Endothelial cell (in vitro differentiated cells): ENCODE results near the gene PPM1N. TPM values are rescaled to one million over a fixed set of nuclear protein-coding genes. Genes with fewer than 3 reads are reported as not detected.

Experiments used
- DNase-seq: peaks from one replicate; pipeline ENCODE4 v3.0.0; 2021; ENCODE audit warnings: low spot score
- H3K27ac Mint-ChIP-seq: one replicate; pipeline ENCODE4 v1.8.0; 2021; ENCODE audit warnings: mixed read lengths, inconsistent platforms; ENCODE audit not compliant: unreplicated experiment
- H3K27me3 Mint-ChIP-seq: one replicate; pipeline ENCODE4 v1.8.0; 2021; ENCODE audit warnings: mild to moderate bottlenecking, moderate library complexity, mixed read lengths, inconsistent platforms; ENCODE audit not compliant: unreplicated experiment
- H3K36me3 Mint-ChIP-seq: one replicate; pipeline ENCODE4 v1.8.0; 2021; ENCODE audit warnings: mild to moderate bottlenecking, low read depth, mixed read lengths, inconsistent platforms; ENCODE audit not compliant: unreplicated experiment
- H3K4me1 Mint-ChIP-seq: one replicate; pipeline ENCODE4 v1.8.0; 2021; ENCODE audit warnings: mild to moderate bottlenecking, mixed read lengths, inconsistent platforms; ENCODE audit not compliant: unreplicated experiment
- H3K4me3 Mint-ChIP-seq: one replicate; pipeline ENCODE4 v1.8.0; 2021; ENCODE audit warnings: mild to moderate bottlenecking, mixed read lengths, inconsistent platforms; ENCODE audit not compliant: unreplicated experiment
- H3K9me3 Mint-ChIP-seq: one replicate; pipeline ENCODE4 v1.8.0; 2021; ENCODE audit warnings: mixed read lengths, inconsistent platforms; ENCODE audit not compliant: unreplicated experiment
- total RNA-seq: library from RNA; stranded (reverse); fragmentation: NEBNext Ultra II Directional; extraction: Animal tissue kit (Norgen Biotek cat#: 25700); gene quantifications from one replicate; pipeline ENCODE4 v1.2.1, GENCODE V29; 2021; ENCODE audit not compliant: unreplicated experiment
- TF ChIP-seq, protein P1 (sequence below): fragments of 200-600 bp; sonication (generic); IDR thresholded peaks from one replicate; pipeline ENCODE4 v1.5.0; 2021; ENCODE audit warnings: antibody characterized with exemption; ENCODE audit not compliant: unreplicated experiment

PPM1N gene
- total RNA-seq, 1 donor from 2014 or later = 0.33 TPM

DNA sequence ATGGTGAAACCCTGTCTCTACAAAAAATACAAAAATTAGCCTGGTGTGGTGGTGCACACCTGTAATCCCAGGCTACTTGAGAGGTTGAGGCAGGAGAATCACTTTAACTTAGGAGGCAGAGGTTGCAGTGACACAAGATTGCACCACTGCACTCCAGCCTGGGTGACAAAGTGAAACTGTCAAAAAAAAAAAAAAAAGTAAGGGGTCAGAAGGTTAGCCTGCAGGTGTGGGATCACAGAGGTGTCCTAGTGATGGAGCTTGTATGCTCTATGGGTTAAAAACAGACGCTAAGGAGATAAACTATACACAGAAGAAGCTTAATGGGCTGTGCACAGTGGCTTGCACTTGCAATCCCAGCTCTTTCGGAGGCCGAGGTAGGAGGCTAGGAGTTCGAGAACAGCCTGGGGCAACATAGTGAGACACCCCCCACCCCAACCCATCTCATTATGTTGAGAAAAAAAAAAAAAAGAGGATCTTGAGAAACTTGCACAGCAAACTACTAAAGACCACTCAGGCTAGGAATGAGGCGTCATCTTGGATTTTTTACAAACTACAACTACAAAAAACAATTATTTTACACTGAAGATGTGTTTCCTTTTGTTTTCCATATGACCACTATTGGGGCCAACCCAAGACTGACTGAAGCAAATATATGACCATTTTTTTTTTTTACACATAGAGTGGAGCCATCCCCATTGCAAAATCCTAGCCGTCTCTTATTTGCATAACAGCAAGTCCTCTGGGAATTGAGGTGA is 22.5 kb upstream of the PPM1N start:
- DNase-seq = no peak
- Mint-ChIP-seq H3K27me3 (peaks cover 49% of the 10 kb centered on the region), H3K4me3 (peak overlapping the region; percentile 31), H3K9me3 (no peaks in the 10 kb centered on the region), H3K36me3 (peaks cover 17% of the 10 kb centered on the region), H3K4me1 (peaks cover 36% of the 10 kb centered on the region), H3K27ac (peak overlapping the region; percentile 44)
- TF ChIP-seq, protein P1, sequence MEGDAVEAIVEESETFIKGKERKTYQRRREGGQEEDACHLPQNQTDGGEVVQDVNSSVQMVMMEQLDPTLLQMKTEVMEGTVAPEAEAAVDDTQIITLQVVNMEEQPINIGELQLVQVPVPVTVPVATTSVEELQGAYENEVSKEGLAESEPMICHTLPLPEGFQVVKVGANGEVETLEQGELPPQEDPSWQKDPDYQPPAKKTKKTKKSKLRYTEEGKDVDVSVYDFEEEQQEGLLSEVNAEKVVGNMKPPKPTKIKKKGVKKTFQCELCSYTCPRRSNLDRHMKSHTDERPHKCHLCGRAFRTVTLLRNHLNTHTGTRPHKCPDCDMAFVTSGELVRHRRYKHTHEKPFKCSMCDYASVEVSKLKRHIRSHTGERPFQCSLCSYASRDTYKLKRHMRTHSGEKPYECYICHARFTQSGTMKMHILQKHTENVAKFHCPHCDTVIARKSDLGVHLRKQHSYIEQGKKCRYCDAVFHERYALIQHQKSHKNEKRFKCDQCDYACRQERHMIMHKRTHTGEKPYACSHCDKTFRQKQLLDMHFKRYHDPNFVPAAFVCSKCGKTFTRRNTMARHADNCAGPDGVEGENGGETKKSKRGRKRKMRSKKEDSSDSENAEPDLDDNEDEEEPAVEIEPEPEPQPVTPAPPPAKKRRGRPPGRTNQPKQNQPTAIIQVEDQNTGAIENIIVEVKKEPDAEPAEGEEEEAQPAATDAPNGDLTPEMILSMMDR = no peak

DNA sequence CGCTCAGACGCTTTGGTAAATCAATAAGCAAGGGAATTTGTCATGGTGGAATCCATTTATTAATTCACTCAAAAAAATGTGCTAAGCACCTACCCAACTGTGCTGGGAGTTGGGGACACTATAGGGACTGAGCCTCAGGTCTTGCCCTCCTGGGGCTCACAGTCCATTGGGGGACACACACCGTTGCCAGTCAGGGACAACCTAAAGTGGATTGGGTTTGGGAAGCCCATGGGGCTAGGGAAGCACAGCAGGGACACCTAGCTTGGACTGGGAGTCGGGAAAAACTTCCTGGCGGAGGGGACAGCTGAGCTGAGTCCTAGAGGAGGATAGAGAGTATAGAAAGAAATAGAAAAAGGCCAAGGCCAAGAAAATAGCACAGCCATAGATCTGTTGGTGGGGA is 21.9 kb upstream of the PPM1N start:
- peak overlapping the region; percentile 42 for H3K4me3 Mint-ChIP-seq
- DNase-seq = no peak
- H3K9me3 Mint-ChIP-seq = no peaks in the 10 kb centered on the region
- H3K27ac Mint-ChIP-seq = no peak overlapping the region
- H3K4me1 Mint-ChIP-seq = peaks cover 36% of the 10 kb centered on the region
- TF ChIP-seq, protein P1 = no peak
- H3K36me3 Mint-ChIP-seq = peaks cover 16% of the 10 kb centered on the region
- peaks cover 43% of the 10 kb centered on the region for H3K27me3 Mint-ChIP-seq

DNA sequence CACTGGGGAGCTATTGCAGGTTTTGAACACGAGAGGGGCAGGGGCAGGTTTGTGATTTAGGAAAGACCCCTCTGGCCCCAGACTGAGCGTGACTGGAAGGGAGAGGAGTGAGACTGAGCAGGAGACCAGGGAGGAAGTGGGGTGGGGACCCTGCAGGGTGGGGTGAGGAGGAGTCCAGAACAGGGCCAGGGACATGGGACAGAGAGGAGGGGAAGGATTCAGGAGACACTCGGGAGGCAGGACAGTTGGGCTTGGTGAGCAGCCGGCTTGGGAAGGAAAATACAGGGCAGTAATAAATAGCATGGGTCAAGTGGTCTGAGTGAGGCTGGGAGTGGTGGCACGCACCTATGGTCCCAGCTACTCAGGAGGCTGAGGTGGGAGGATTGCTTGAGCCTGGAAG is 21.1 kb upstream of the PPM1N start:
- H3K4me3 Mint-ChIP-seq = no peak overlapping the region
- H3K9me3 Mint-ChIP-seq = no peaks in the 10 kb centered on the region
- H3K27me3 Mint-ChIP-seq = peaks cover 34% of the 10 kb centered on the region
- H3K4me1 Mint-ChIP-seq = peaks cover 30% of the 10 kb centered on the region
- H3K27ac Mint-ChIP-seq = peak overlapping the region; percentile 67
- peaks cover 9% of the 10 kb centered on the region for H3K36me3 Mint-ChIP-seq
- DNase-seq = no peak
- TF ChIP-seq, protein P1 = no peak

DNA sequence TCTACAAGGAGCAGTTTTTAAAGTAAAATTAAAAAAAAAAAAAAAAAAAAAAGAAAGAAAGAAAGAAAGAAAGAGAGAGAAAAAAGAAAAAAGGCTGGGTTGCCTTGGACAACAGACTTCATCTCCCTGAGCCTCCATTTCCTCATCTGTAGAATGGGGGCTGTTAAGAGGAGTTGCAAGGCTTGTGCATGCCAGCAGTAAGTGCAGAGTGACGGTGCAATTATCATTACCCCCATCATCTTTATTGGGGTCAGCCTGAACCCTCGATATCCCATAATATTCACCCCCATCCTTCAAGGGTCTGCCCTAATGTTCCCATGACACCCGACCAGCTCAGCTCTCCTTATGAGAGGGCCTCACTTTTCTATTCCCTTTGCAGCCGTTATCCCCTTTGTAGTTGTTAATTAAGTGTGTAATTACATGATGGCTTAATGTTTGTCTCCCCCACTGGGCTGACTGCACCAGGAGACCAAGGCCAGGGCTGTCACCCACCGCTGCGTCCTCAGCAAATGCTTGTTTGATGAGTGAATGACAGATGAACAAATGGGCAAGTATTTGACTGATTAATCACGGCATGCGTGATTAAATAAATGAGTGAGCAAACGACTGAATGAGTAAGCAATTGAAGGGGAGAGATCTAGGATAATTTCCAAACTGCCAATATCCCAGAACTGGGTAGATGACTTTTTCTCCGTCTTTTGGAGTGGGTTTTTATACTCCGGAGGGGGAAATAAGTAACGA is 20.4 kb upstream of the PPM1N start:
- Mint-ChIP-seq H3K27ac (peak overlapping the region; percentile 92), H3K9me3 (no peaks in the 10 kb centered on the region), H3K4me1 (peaks cover 28% of the 10 kb centered on the region), H3K4me3 (peak overlapping the region; percentile 60), H3K36me3 (peaks cover 6% of the 10 kb centered on the region), H3K27me3 (peaks cover 27% of the 10 kb centered on the region)
- TF ChIP-seq, protein P1 = no peak
- DNase-seq = no peak
